HepG2 (cell line): ENCODE results near the gene NGEF. TPM values are rescaled to one million over a fixed set of nuclear protein-coding genes. Genes with fewer than 3 reads are reported as not detected.
A peak's percentile ranks its signal among the peaks of the same experiment; 100 is the strongest.

ENCODE experiments used
- ATAC-seq: fragments of 200-7000 bp; cut with Tn5 transposase; 3 replicates; pipeline ENCODE4 v1.9.1; 2020; ENCODE audit warnings: mild to moderate bottlenecking, moderate library complexity
- BruUV-seq: library from RNA; stranded (reverse); fragments of 400-500 nt; replicated peaks from 2 replicates; lab custom pipeline; 2021; lab: Mats Ljungman, UMichigan
- CTCF ChIA-PET: fragments of 300-600 bp; formaldehyde crosslinking; extraction: SDS; loops from one replicate; lab custom pipeline; 2021; ENCODE audit warnings: low total read pairs, inconsistent platforms, low intra/inter-chr PET ratio; lab: Yijun Ruan, JAX
- POLR2A ChIA-PET: fragments of 350-600 bp; sonication (Branson Sonifier 250); formaldehyde crosslinking; loops from one replicate; lab custom pipeline; 2020; ENCODE audit warnings: antibody characterized with exemption, inconsistent platforms; lab: Yijun Ruan, JAX
- DNase-seq: peaks from one replicate; pipeline ENCODE4 v3.0.0-alpha.2; 2015; ENCODE audit warnings: low spot score
- FAIRE-seq: peaks from 3 replicates; lab custom pipeline; 2011; peaks lifted over from hg19 to GRCh38; lab: Jason Lieb, UNC
- H2AFZ ChIP-seq: one replicate; pipeline ENCODE4 v1.6.1; 2011; ENCODE audit warnings: low read length, inconsistent platforms
- H3K27ac ChIP-seq: fragments of 300-600 bp; 3 replicates; pipeline ENCODE4 v1.8.0; 2011; ENCODE audit warnings: mixed run types, mild to moderate bottlenecking, mixed read lengths, low read length, inconsistent platforms; ENCODE audit not compliant: insufficient read depth; ENCODE audit errors: extremely low read length
- H3K27me3 ChIP-seq, 2 experiments: fragments of 200-600 bp in 1 of 2; 2 replicates in 1 of 2; 3 replicates in 1 of 2; pipeline versions ENCODE4 v1.6.0 to v1.8.0; 2011; ENCODE audit warnings: low read length in 2 of 2, mild to moderate bottlenecking in 2 of 2, moderate library complexity in 2 of 2, inconsistent platforms in 1 of 2; ENCODE audit not compliant: insufficient read depth in 2 of 2, control insufficient read depth in 1 of 2
- H3K36me3 ChIP-seq, 2 experiments: fragments of 200-600 bp in 1 of 2; replicated peaks in 1 of 2; 2 replicates in 1 of 2; 3 replicates in 1 of 2; pipeline versions ENCODE4 v1.5.1 to v1.8.0; 2011; ENCODE audit warnings: low read length in 2 of 2, inconsistent platforms in 1 of 2; ENCODE audit not compliant: insufficient read depth in 2 of 2, control insufficient read depth in 1 of 2
- H3K4me1 ChIP-seq: 2 replicates; pipeline ENCODE4 v1.5.1; 2012; ENCODE audit warnings: low read length, inconsistent platforms; ENCODE audit not compliant: insufficient read depth
- H3K4me2 ChIP-seq: 2 replicates; pipeline ENCODE4 v1.6.0; 2011; ENCODE audit warnings: low read depth, low read length, inconsistent platforms
- H3K4me3 ChIP-seq, 3 experiments: fragments of 200-600 bp in 1 of 3; sonication (generic), shearing (Covaris generic) in 1 of 3; replicated peaks in 1 of 3; 2 replicates each; pipeline ENCODE4 v1.5.1; 2011 to 2016; ENCODE audit warnings: low read length in 3 of 3, inconsistent platforms in 2 of 3, low read depth in 2 of 3, mild to moderate bottlenecking in 2 of 3, control low read depth in 1 of 3, mixed read lengths in 1 of 3; ENCODE audit not compliant: insufficient read depth in 1 of 3
- H3K79me2 ChIP-seq: one replicate; pipeline ENCODE4 v1.6.1; 2011; ENCODE audit warnings: low read length, inconsistent platforms; ENCODE audit not compliant: insufficient read depth
- H3K9ac ChIP-seq: 2 replicates; pipeline ENCODE4 v1.6.0; 2011; ENCODE audit warnings: mild to moderate bottlenecking, low read depth, low read length, inconsistent platforms; ENCODE audit not compliant: insufficient read depth
- H3K9me3 ChIP-seq: 2 replicates; pipeline ENCODE4 v1.5.1; 2012; ENCODE audit warnings: mild to moderate bottlenecking, low read length
- H4K20me1 ChIP-seq: 2 replicates; pipeline ENCODE4 v1.6.0; 2011; ENCODE audit warnings: inconsistent platforms, mild to moderate bottlenecking, low read length, moderate library complexity; ENCODE audit not compliant: insufficient read depth
- AGO1 ChIP-seq: fragments of 200-400 bp; formaldehyde crosslinking; IDR thresholded peaks from 2 replicates; pipeline ENCODE4 v1.6.1; 2017; ENCODE audit warnings: mild to moderate bottlenecking, low read depth, low read length, moderate library complexity; ENCODE audit not compliant: poor library complexity, severe bottlenecking
- AGO2 ChIP-seq: fragments of 200-400 bp; formaldehyde crosslinking; optimal IDR thresholded peaks from 2 replicates; pipeline ENCODE3; 2017; ENCODE audit warnings: mild to moderate bottlenecking, low read depth, low read length, moderate library complexity
- ARNTL ChIP-seq: sonication (generic); formaldehyde crosslinking; IDR thresholded peaks from 2 replicates; pipeline ENCODE4 v1.4.0; 2020; ENCODE audit warnings: mild to moderate bottlenecking, missing genetic modification reagents
- HNRNPH1 ChIP-seq: fragments of 200-400 bp; formaldehyde crosslinking; optimal IDR thresholded peaks from 2 replicates; pipeline ENCODE3; 2017; ENCODE audit warnings: mild to moderate bottlenecking, low read depth, low read length
- HNRNPLL ChIP-seq: fragments of 200-400 bp; formaldehyde crosslinking; IDR thresholded peaks from 2 replicates; pipeline ENCODE4 v1.6.1; 2017; ENCODE audit warnings: mild to moderate bottlenecking, low read depth, low read length; ENCODE audit not compliant: poor library complexity, severe bottlenecking
- POLR2A ChIP-seq, 2 experiments: IDR thresholded peaks; 2 replicates each; pipeline ENCODE4 v1.6.1; 2011; ENCODE audit warnings: low read depth in 2 of 2, low read length in 2 of 2, mild to moderate bottlenecking in 1 of 2, moderate library complexity in 1 of 2; ENCODE audit not compliant: insufficient read depth in 1 of 2
- POLR2G ChIP-seq: fragments of 200-400 bp; formaldehyde crosslinking; IDR thresholded peaks from 2 replicates; pipeline ENCODE4 v1.6.1; 2018; ENCODE audit warnings: mild to moderate bottlenecking, low read depth, low read length, moderate library complexity
- RBFOX2 ChIP-seq: fragments of 200-400 bp; formaldehyde crosslinking; IDR thresholded peaks from 2 replicates; pipeline ENCODE4 v1.6.1; 2017; ENCODE audit warnings: low read depth, mild to moderate bottlenecking, low read length
- TBX2 ChIP-seq: sonication (generic); formaldehyde crosslinking; IDR thresholded peaks from 2 replicates; pipeline ENCODE4 v1.5.0; 2020; ENCODE audit warnings: missing genetic modification reagents, mild to moderate bottlenecking, borderline replicate concordance
- ZBTB38 ChIP-seq: sonication (generic); formaldehyde crosslinking; IDR thresholded peaks from 2 replicates; pipeline ENCODE4 v1.5.1; 2020; ENCODE audit warnings: mild to moderate bottlenecking, missing genetic modification reagents
- ZNF205 ChIP-seq: IDR thresholded peaks from 2 replicates; pipeline ENCODE4 v1.6.1; 2018; ENCODE audit warnings: missing biosample characterization, missing genetic modification reagents
- ZNF547 ChIP-seq: sonication (generic); formaldehyde crosslinking; IDR thresholded peaks from 2 replicates; pipeline ENCODE4 v1.5.1; 2020; ENCODE audit warnings: mild to moderate bottlenecking, missing genetic modification reagents
- ZNF7 ChIP-seq: IDR thresholded peaks from 2 replicates; pipeline ENCODE4 v1.6.1; 2016; ENCODE audit warnings: missing biosample characterization, missing genetic modification reagents
- ZNF776 ChIP-seq: sonication (generic); formaldehyde crosslinking; IDR thresholded peaks from 2 replicates; pipeline ENCODE4 v1.4.0; 2020; ENCODE audit warnings: mild to moderate bottlenecking, missing genetic modification reagents
- WGBS: methylation state at CpG from one replicate; pipeline ENCODE4 v1.1.6; 2017; ENCODE audit warnings: low lambda C conversion rate; 5-methylcytosine and 5-hydroxymethylcytosine counted together
- in situ Hi-C: cut with HindIII; loops from 2 replicates; pipeline ENCODE4 v1.10.0; 2017; ENCODE audit warnings: low pct_unique_long_range_greater_than_20kb; ENCODE audit not compliant: extremely low pct_ligation_motif_present
- intact Hi-C: fragments of 100-400 bp; cut with micrococcal nuclease; formaldehyde crosslinking; loops from one replicate; pipeline ENCODE4 v1.10.0; 2022; ENCODE audit not compliant: unreplicated experiment
- polyA plus RNA-seq, 8 experiments: library from polyadenylated mRNA; depleted of rRNA in 3 of 8; stranded (reverse) in 7 of 8; unstranded in 1 of 8; fragments of >200 nt; fragmentation: Illumina TruSeq in 4 of 8; extraction: Trizol in 4 of 8; gene quantifications; 2 replicates each; pipeline versions ENCODE4 v1.2.1 to v1.2.3, GENCODE V29; 2011 to 2016; ENCODE audit warnings: low read depth in 4 of 8, missing spikeins in 1 of 8, mixed read lengths in 1 of 8; ENCODE audit not compliant: insufficient read depth in 1 of 8
- total RNA-seq, 5 experiments: library from RNA; depleted of rRNA; stranded (reverse); fragments of >200 nt; fragmentation: Illumina TruSeq; extraction: Trizol; gene quantifications; 2 replicates each; pipeline ENCODE4 v1.2.3, GENCODE V29; 2016; ENCODE audit warnings: low read depth in 1 of 5
- TF ChIP-seq, protein P1 (sequence below): sonication (generic); formaldehyde crosslinking; IDR thresholded peaks from 2 replicates; pipeline ENCODE4 v1.5.0; 2020; ENCODE audit warnings: mild to moderate bottlenecking, missing genetic modification reagents, moderate library complexity
- TF ChIP-seq, protein P2 (sequence below): sonication (generic); formaldehyde crosslinking; IDR thresholded peaks from 2 replicates; pipeline ENCODE4 v1.5.0; 2020; ENCODE audit warnings: mild to moderate bottlenecking, low read depth, missing genetic modification reagents, borderline replicate concordance
- TF ChIP-seq, protein P3 (sequence below): sonication (generic); formaldehyde crosslinking; IDR thresholded peaks from 2 replicates; pipeline ENCODE4 v1.5.1; 2020; ENCODE audit warnings: missing genetic modification reagents, mild to moderate bottlenecking, borderline replicate concordance

The NGEF gene
- total and polyA plus RNA-seq, 2 of the 13 experiments (the other 11 are each of a cell fraction or from before 2014, with no cell fraction given) = 14.4 to 36.9 TPM

DNA sequence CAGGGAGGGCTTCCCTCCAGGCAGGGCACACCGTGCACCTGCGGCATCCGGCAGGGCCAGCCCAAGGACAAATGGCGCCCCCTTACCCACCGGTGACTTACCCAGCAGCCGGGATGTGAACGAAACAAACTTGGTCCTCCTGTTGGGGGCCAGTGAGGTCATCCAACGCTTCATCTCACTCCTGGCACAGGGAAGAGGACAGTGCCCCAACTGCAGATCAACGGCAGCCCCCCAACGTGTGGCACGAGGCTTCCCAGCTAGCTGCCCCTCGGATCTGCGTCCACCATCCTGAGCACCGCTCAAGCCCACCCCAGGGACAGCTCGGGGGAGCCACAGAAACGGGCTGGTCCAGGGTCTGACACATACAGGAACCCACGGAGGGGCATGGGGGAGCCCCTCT is 131.0 kb downstream of the NGEF start (continued):
- TF ChIP-seq, protein P1, sequence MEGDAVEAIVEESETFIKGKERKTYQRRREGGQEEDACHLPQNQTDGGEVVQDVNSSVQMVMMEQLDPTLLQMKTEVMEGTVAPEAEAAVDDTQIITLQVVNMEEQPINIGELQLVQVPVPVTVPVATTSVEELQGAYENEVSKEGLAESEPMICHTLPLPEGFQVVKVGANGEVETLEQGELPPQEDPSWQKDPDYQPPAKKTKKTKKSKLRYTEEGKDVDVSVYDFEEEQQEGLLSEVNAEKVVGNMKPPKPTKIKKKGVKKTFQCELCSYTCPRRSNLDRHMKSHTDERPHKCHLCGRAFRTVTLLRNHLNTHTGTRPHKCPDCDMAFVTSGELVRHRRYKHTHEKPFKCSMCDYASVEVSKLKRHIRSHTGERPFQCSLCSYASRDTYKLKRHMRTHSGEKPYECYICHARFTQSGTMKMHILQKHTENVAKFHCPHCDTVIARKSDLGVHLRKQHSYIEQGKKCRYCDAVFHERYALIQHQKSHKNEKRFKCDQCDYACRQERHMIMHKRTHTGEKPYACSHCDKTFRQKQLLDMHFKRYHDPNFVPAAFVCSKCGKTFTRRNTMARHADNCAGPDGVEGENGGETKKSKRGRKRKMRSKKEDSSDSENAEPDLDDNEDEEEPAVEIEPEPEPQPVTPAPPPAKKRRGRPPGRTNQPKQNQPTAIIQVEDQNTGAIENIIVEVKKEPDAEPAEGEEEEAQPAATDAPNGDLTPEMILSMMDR (CRISPR knock-in tag) = peak; percentile 28
- TF ChIP-seq ARNTL (CRISPR knock-in tag) (no peak), ZNF7 (CRISPR knock-in tag) (no peak), ZNF205 (CRISPR knock-in tag) (no peak), POLR2A (IDR thresholded peaks at IDR 0.05; ENCODE audit: insufficient read depth in 1 of 2, low read depth in 2 of 2, low read length in 2 of 2) (no peak), ZNF547 (CRISPR knock-in tag) (no peak), HNRNPLL (peak; percentile 3)

DNA sequence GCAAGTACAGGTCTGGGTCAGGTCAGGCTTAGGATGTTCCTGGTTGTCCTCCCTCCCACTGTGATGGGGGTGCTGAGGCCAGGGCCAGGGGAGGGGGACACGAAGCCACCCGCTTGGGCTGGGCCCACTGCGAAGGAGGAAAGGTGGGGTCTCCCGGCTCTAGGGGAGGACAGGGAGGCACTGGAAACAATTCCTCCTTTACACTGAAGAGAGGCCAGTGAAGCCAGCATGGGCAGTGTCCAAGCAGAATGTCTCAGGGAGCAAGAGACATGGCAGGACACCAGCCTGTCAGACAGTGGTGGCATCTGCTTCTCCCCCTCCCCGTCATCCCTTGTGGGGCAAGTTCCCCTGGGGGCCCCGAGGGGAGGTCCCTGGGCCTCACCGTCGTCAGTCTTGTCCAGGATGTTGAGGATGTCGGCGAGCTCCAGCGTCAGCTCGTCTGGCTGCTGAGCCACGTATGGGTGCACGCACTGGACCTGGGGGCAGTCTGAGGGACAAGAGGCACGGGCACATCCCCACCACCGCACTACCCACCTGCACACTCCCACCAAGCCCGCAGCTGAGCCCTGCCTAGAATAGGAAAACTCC is 132.2 kb downstream of the NGEF start:
- WGBS = 96% methylated on average over 17 of the region's 17 CpGs
- H3K79me2 ChIP-seq = peaks cover 26% of the 10 kb centered on the region
- peak overlapping the region; percentile 27 for H3K27ac ChIP-seq
- H3K27me3 ChIP-seq = no peaks in the 10 kb centered on the region
- intact Hi-C loops (no loop called here), in situ Hi-C loops (no loop called here)
- CTCF ChIA-PET = no interaction called here
- ATAC-seq (no peak), FAIRE-seq (no peak), DNase-seq (no peak)
- no peak overlapping the region for H3K9ac ChIP-seq
- BruUV-seq = no TSS peak
- H2AFZ ChIP-seq = no peak overlapping the region
- peaks cover 47% of the 10 kb centered on the region for H3K4me1 ChIP-seq
- H3K4me3 ChIP-seq = no peak overlapping the region
- TF ChIP-seq ZBTB38 (CRISPR knock-in tag) = peak; percentile 59
- TF ChIP-seq HNRNPH1 = peak; percentile 53
- TF ChIP-seq, protein P2, sequence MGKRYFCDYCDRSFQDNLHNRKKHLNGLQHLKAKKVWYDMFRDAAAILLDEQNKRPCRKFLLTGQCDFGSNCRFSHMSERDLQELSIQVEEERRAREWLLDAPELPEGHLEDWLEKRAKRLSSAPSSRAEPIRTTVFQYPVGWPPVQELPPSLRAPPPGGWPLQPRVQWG (CRISPR knock-in tag) = no peak
- peak; percentile 15; the same call in 1 of the 2 replicates for TF ChIP-seq POLR2G
- TF ChIP-seq, protein P3, sequence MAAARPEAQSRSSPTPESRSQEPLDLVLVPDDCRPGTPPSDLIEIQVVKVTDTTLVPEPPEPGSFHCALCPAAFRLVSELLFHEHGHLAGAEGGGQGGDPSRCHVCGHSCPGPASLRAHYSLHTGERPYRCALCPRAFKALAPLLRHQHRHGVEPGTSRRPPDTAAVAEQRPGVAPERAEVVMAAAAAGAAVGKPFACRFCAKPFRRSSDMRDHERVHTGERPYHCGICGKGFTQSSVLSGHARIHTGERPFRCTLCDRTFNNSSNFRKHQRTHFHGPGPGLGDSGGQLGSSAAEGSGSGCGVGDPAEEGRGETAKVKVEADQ = no peak
- peak; percentile 96 for TF ChIP-seq AGO2
- peak; percentile 87 for TF ChIP-seq AGO1
- peak; percentile 69 for TF ChIP-seq RBFOX2
- 0 out of 2 replicates have a peak, but pooled peaks have one; percentile 37 for TF ChIP-seq ZNF776 (CRISPR knock-in tag)
- no peak for TF ChIP-seq TBX2 (CRISPR knock-in tag)
- POLR2A ChIA-PET = interaction anchor here (2.0 to 5.3 kb wide), 2 partner anchors 8 to 25 kb away, joined by 6 to 35 read pairs; no protein-coding TSS in a partner anchor
- peaks cover 3% of the 10 kb centered on the region; the same call in 1 of the 2 replicates for H4K20me1 ChIP-seq
- no peak overlapping the region for H3K4me2 ChIP-seq
- H3K36me3 ChIP-seq = peaks cover 3 to 35% of the 10 kb centered on the region in 2 experiments
- H3K9me3 ChIP-seq = no peaks in the 10 kb centered on the region
